Astrocyte (in vitro differentiated cells and primary cell): Measurements from ENCODE around the gene RAB22A.

Experiments
- EZH2 ChIP-seq: IDR thresholded peaks from 2 replicates; pipeline ENCODE4 v1.6.1; 2012; ENCODE audit warnings: mild to moderate bottlenecking, low read length, inconsistent platforms; ENCODE audit not compliant: insufficient read depth
- TF ChIP-seq, protein P1 (sequence below): IDR thresholded peaks from 2 replicates; pipeline ENCODE4 v1.5.1; 2011; ENCODE audit warnings: low read depth, mild to moderate bottlenecking, inconsistent platforms, low read length, moderate library complexity; ENCODE audit not compliant: insufficient read depth

DNA sequence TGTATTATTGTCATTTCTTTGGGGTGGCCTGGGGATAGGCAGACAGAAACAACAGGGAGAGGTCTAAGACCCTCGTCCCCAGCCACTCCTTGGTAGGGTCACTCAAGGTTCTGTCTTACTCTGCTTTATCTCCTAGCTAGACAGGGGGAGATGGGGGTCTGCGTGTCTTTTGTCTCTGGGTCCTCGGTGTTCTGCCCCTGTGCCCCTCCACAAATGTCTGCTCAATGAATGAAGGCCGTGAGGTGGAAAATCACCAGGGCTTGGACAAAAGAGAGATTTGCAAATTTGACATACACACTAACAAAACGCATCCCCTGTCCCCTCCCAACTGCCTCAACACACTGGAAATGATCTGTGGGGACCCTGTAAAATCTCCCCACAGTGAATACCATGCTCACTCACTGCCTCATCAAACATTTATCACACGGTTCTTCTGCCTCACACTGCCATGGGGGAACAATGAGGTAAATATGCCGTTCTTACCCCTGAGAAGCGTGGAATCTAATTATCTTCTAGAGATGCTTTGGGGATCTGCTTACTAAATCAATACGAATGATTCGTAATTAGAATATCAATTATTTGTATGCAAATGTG is 66.3 kb downstream of the RAB22A start:
- no peak for TF ChIP-seq EZH2
- TF ChIP-seq, protein P1, sequence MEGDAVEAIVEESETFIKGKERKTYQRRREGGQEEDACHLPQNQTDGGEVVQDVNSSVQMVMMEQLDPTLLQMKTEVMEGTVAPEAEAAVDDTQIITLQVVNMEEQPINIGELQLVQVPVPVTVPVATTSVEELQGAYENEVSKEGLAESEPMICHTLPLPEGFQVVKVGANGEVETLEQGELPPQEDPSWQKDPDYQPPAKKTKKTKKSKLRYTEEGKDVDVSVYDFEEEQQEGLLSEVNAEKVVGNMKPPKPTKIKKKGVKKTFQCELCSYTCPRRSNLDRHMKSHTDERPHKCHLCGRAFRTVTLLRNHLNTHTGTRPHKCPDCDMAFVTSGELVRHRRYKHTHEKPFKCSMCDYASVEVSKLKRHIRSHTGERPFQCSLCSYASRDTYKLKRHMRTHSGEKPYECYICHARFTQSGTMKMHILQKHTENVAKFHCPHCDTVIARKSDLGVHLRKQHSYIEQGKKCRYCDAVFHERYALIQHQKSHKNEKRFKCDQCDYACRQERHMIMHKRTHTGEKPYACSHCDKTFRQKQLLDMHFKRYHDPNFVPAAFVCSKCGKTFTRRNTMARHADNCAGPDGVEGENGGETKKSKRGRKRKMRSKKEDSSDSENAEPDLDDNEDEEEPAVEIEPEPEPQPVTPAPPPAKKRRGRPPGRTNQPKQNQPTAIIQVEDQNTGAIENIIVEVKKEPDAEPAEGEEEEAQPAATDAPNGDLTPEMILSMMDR: no peak
